Thymus (tissue), 11 donors: Measurements from ENCODE around the gene KCNK16. TPM values are rescaled to one million over a fixed set of nuclear protein-coding genes. Genes with fewer than 3 reads are reported as not detected.
"Not testable (repeated sequence)": the region's sequence is repeated elsewhere in the genome, so short reads cannot be mapped to it uniquely, and the experiment has no call there.

Source experiments
- DNase-seq, 9 donors: peaks; one replicate each; pipeline ENCODE4 v3.0.0-alpha.2; 2013; ENCODE audit warnings: low spot score in 9 of 9, low read depth in 6 of 9, missing footprints in 1 of 9
- H3K27ac ChIP-seq, 2 donors: one replicate each; pipeline ENCODE4 v1.5.1; 2013; ENCODE audit warnings: control low read depth in 1 of 2, low read depth in 1 of 2, low read length in 1 of 2, mild to moderate bottlenecking in 1 of 2, moderate library complexity in 1 of 2
- H3K27me3 ChIP-seq, 2 donors: one replicate each; pipeline ENCODE4 v1.5.1; 2013; ENCODE audit warnings: low read length in 1 of 2; ENCODE audit not compliant: control insufficient read depth in 2 of 2, insufficient read depth in 1 of 2
- H3K36me3 ChIP-seq, 2 donors: one replicate each; pipeline ENCODE4 v1.5.1; 2013; ENCODE audit warnings: low read length in 1 of 2, mild to moderate bottlenecking in 1 of 2, moderate library complexity in 1 of 2; ENCODE audit not compliant: control insufficient read depth in 2 of 2, insufficient read depth in 2 of 2
- H3K4me1 ChIP-seq, 2 donors: one replicate each; pipeline ENCODE4 v1.5.1; 2013; ENCODE audit warnings: low read length in 2 of 2; ENCODE audit not compliant: control insufficient read depth in 2 of 2, insufficient read depth in 2 of 2
- H3K4me3 ChIP-seq, 2 donors: one replicate each; pipeline ENCODE4 v1.5.1; 2013; ENCODE audit warnings: low read length in 2 of 2, control low read depth in 1 of 2, mild to moderate bottlenecking in 1 of 2
- H3K9me3 ChIP-seq, 2 donors: one replicate each; pipeline ENCODE4 v1.5.1; 2013; ENCODE audit warnings: low read length in 1 of 2, mild to moderate bottlenecking in 1 of 2; ENCODE audit not compliant: control insufficient read depth in 2 of 2, insufficient read depth in 1 of 2
- WGBS: extraction: QIAGEN DNeasy Blood & Tissue Kit; methylation state at CpG from one replicate; pipeline ENCODE4 v1.1.7; 2013; 5-methylcytosine and 5-hydroxymethylcytosine counted together
- polyA plus RNA-seq: library from polyadenylated mRNA; stranded (reverse); fragments of 200-250 nt; gene quantifications from one replicate; pipeline ENCODE4 v1.2.3, GENCODE V29; 2013
- total RNA-seq: library from RNA; stranded (reverse); fragments of 120-200 nt; gene quantifications from one replicate; pipeline ENCODE4 v1.2.4, GENCODE V29; 2013
- donor health status: healthy.

The KCNK16 gene
- total and polyA plus RNA-seq, 2 donors, result 0.07 TPM; not detected in 1

DNA sequence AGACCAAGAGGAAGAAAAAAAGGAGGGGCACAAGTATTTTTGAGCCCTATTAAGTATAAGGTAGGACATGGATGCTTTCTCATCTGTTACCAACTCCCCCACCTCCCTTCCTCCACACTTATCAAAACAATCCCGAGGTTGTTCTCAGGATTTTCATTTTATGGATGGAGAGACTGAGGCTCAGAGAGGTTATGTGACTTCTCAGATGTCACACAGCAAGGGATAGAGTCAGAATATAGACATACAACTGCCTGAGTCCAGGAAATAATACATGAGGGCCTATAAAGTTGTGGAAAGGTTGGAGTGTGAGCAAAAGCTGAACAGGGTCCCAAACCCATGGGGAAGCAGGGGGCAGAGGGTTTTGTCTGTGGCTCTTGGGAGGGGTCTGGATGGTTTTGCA, 27.6 kb downstream of the KCNK16 start:
- WGBS, result 84% methylated on average over 1 of the region's 1 CpG
- Histone ChIP-seq H3K9me3 (no peaks in the 10 kb centered on the region), H3K27me3 (no peaks in the 10 kb centered on the region), H3K4me1 (no peaks in the 10 kb centered on the region), H3K4me3 (no peak overlapping the region), H3K36me3 (no peaks in the 10 kb centered on the region), H3K27ac (no peak overlapping the region)
- no peak for DNase-seq

DNA sequence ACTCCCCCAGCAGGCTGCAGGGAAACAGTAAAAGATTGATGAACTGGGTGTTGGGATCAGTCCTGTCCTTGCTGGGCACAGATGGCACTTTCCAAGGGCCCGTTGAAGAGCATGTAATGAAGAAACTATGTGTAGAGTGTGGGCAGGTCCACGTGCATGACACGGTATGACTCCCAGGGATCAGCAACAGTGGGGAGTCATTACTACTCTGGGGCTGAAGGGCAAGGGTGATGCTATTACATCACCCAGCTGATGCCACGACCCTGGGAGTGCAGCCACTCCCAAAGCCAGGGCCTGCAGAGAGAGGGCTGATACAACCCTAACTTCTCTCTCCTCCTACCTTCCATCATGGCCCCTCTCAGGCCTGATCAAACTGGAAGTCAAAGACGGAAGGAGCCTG, 28.4 kb downstream of the KCNK16 start:
- Histone ChIP-seq H3K27me3 (no peaks in the 10 kb centered on the region), H3K27ac (no peak overlapping the region), H3K4me3 (no peak overlapping the region), H3K9me3 (no peaks in the 10 kb centered on the region), H3K36me3 (no peaks in the 10 kb centered on the region), H3K4me1 (no peaks in the 10 kb centered on the region)
- no peak for DNase-seq
- WGBS, result 83% methylated on average over 5 of the region's 5 CpGs

DNA sequence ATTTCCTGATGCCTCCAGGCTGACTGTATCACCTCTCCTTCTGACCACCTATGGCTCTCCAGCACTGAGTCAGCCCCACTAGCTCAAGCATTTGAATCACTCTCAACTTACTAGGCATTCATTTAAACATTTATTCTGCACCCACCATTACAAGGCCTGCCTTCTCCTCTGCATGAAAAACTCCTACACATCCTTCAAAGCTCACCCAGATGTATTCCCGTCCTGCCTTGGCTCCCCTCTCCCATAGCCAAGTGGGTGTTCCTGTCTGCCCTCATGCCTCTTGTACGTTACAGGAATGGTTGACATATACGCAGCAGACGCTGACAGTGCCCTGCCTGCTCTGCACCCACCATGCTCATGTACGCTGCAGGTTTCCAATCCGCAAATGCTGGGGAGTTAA, 29.9 kb downstream of the KCNK16 start:
- Histone ChIP-seq H3K9me3 (no peaks in the 10 kb centered on the region), H3K36me3 (no peaks in the 10 kb centered on the region), H3K4me3 (no peak overlapping the region), H3K27me3 (no peaks in the 10 kb centered on the region), H3K4me1 (no peaks in the 10 kb centered on the region), H3K27ac (no peak overlapping the region)
- 96% methylated on average over 6 of the region's 6 CpGs for WGBS
- DNase-seq, result no peak

DNA sequence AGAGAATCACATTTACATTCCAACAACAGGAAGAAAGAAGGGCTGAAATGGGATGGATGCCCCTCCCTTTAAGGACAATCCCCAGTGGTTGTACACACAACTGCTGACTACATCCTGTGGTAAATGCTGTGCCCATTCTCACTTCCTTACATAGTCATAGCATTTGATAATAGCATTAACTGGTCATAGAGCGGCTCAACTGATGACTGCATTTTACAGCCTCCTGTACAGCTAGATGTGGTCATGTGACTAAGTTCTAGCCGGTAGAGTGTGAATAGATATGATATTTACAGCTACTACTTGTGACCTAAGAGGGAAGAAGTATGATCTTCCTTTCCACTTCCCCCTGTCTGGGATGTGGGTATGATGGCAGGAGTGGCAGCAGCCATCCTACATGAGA, 33.0 kb downstream of the KCNK16 start:
- Histone ChIP-seq H3K36me3 (no peaks in the 10 kb centered on the region), H3K9me3 (no peaks in the 10 kb centered on the region), H3K4me3 (no peak overlapping the region), H3K27ac (no peak overlapping the region), H3K4me1 (no peaks in the 10 kb centered on the region), H3K27me3 (no peaks in the 10 kb centered on the region)
- no peak for DNase-seq
- 95% methylated on average over 2 of the region's 2 CpGs for WGBS

DNA sequence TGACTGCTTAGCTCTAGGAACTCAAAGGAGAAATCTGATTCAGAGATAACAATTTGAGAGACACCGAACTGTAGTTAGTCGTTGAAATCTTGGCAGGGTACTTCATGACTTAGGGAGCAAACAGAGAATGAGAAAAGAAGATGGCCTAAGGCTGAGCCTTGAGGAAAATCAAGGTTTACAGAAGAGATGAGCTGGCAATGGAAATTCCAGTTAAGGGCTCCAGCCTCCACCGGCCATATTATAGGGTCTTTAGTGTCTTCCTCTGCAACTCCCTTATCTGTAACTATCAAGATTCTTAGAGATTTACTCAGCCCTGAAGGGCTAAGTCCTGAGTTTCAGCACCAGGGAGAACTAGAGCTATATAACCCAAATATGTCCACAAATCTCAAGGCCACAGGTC, 34.9 kb downstream of the KCNK16 start:
- Histone ChIP-seq H3K27ac (no peak overlapping the region), H3K36me3 (no peaks in the 10 kb centered on the region), H3K9me3 (no peaks in the 10 kb centered on the region), H3K27me3 (no peaks in the 10 kb centered on the region), H3K4me1 (no peaks in the 10 kb centered on the region), H3K4me3 (no peak overlapping the region)
- WGBS, result 96% methylated on average over 3 of the region's 3 CpGs
- DNase-seq, result no peak

DNA sequence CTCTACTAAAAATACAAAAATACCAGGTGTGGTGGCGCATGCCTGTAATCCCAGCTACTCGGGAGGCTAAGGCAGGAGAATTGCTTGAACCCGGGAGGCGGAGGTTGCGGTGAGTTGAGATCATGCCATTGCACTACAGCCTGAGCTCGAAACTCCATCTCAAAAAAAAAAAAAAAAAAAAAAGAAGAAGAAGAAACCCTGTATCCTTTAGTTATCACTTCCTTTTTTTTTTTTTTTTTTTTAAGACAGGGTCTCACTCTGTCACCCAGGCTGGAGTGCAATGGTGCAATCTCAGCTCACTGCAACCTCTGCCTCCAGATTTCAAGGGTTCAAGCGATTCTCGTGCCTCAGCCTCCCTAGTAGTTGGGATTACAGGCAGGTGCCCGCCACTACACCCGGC, 35.9 kb downstream of the KCNK16 start:
- H3K9me3 ChIP-seq, H3K27me3 ChIP-seq, H3K27ac ChIP-seq, H3K36me3 ChIP-seq, H3K4me3 ChIP-seq, DNase-seq, H3K4me1 ChIP-seq: not testable (repeated sequence)
- WGBS, result 82% methylated on average over 10 of the region's 10 CpGs

DNA sequence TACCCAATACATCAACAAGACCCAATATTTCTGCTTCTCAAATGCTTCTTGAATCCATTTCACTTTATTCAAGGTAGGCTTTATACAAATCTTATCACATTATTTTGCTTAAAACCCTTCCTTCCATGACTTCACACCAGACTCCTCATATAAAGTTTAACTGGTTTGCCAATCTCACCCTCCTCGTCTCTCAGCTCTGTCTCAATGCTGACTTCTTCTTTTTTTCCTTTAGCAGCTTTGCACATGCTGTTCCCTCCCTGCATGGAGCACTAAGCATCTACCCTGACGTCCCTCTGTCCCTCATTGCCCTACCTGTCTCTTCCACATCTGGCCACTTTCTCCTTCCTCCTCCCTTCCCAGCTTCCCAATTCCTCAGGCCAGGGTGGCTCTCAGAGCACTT, 39.7 kb downstream of the KCNK16 start:
- WGBS, result 66% methylated on average over 2 of the region's 2 CpGs
- H3K36me3 ChIP-seq, result no peaks in the 10 kb centered on the region

DNA sequence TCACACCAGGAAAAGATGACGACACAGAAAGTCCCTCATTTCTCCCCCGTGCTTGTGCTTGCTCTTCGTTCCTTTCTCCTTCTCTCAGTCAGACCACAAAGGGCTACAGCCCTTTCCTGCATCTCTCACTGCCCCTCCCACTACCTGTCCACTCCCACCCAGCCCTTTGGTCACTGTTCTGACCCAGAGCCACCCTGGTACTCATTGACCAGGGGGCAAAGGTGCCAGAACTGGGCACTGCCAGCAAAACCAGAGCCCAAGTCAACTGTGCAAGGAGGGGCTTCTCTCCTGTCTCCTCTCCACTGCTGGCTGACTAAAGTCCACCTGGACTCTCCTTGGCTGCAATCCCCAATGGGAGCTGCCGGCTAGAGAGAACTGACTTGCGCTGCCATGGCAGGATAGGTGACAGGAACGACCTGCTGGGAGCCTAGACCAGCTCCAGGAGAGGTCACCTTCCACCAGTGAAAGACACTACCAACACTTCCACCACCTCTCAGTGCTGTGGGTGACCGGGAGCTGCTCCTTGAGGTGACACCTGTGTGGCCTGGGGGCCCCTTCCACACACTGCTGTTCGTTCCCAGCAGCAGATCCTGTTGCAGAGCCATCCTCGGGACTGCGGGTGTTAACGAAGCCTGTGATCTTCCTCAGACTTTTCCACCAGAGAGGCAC, 41.1 kb downstream of the KCNK16 start:
- H3K4me3 ChIP-seq, result no peak overlapping the region
- no peak overlapping the region for H3K27ac ChIP-seq
- no peaks in the 10 kb centered on the region for H3K9me3 ChIP-seq
- peaks cover 0 to 8% of the 10 kb centered on the region in 2 donors for H3K4me1 ChIP-seq
- H3K36me3 ChIP-seq, result no peaks in the 10 kb centered on the region
- WGBS, result 88% methylated on average over 11 of the region's 11 CpGs
- DNase-seq, result no peak
- H3K27me3 ChIP-seq, result peaks cover 0 to 3% of the 10 kb centered on the region in 2 donors

More for the DNA sequence above, 39.7 kb downstream of the KCNK16 start:
- no peak overlapping the region for H3K4me3 ChIP-seq
- H3K4me1 ChIP-seq, result peaks cover 0 to 8% of the 10 kb centered on the region in 2 donors
- peaks cover 0 to 3% of the 10 kb centered on the region in 2 donors for H3K27me3 ChIP-seq
- no peak overlapping the region for H3K27ac ChIP-seq
- no peak for DNase-seq
- H3K9me3 ChIP-seq, result no peaks in the 10 kb centered on the region

DNA sequence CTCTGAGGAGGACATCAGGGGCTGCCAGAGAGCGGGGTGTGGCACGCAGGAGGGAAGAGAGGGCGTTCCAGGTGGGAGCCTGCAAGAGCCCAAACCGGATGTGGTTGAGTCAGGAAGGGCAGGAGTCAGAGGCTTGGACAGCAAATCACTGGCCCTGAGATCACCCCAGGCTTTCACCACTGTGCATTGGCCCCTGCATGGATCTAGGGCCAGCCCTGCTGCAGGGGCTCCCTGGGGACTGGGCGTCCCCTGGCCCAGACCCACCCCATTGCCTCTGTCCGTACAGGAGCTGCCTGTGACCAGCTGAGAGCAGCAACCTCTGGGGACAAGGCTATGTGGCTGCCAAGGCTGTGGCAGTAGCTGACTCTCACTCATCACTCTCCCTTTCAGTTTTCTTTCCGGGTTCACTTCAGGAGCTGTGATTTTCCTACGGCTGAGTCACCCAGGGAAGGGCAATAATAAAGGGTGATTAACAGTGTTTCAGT, 42.2 kb downstream of the KCNK16 start:
- no peaks in the 10 kb centered on the region for H3K36me3 ChIP-seq
- WGBS, result 53% methylated on average over 8 of the region's 8 CpGs
- no peak overlapping the region for H3K27ac ChIP-seq
- no peak overlapping the region for H3K4me3 ChIP-seq
- DNase-seq, result no peak
- H3K9me3 ChIP-seq, result no peaks in the 10 kb centered on the region
- H3K4me1 ChIP-seq, result peaks cover 0 to 8% of the 10 kb centered on the region in 2 donors
- H3K27me3 ChIP-seq, result peaks cover 0 to 3% of the 10 kb centered on the region in 2 donors
